ENCODE data around the gene TRIM27.

Gene TRIM27

GRCh38 chr6:28922004-28922820, 1.6 kb downstream of the TRIM27 start:
- TF ChIP-seq SUZ12 (IDR thresholded peaks at IDR 0.05; ENCODE audit: extremely low read depth, insufficient read depth, insufficient read length) (no peak), YY1 (IDR thresholded peaks at IDR 0.05; ENCODE audit: insufficient read depth, insufficient read length) (no peak), ZNF274 (IDR thresholded peaks at IDR 0.05; ENCODE audit: low read depth, low read length) (no peak)
- Histone ChIP-seq H3K4me1 (ENCODE audit: insufficient read depth, insufficient read length) (peaks cover 2% of the 10 kb centered on the region), H3K4me3 (ENCODE audit: insufficient read length, low read depth) (peak overlapping the region; percentile 98), H3K36me3 (ENCODE audit: insufficient read depth, insufficient read length, low read length) (peaks cover 49% of the 10 kb centered on the region), H3K9ac (ENCODE audit: insufficient read length, low read depth) (peak overlapping the region; percentile 100), H3K9me3 (ENCODE audit: insufficient read depth, low read length) (no peaks in the 10 kb centered on the region), H3K27me3 (ENCODE audit: insufficient read depth, insufficient read length) (no peaks in the 10 kb centered on the region)
- no peak for DNase-seq (ENCODE audit: low read depth, low spot score)

DNA sequence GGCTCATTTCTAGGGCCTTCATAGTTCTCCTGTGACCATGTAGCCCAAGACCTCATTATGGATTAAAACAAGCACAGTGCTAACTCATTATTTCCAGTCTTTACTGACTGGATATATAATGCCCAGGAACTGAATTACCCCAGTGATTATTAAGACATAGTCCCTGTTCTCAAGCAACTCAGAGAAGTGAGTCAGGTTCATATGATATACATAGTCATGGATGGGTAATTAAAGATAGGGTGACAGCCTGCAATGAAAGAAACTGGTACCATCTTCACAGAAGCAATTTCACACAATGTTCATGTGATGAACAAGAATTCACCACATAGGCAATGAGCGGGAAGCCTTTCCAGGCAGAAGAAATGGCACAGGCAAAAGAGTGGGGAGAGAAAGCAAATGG, 3.5 kb downstream of the TRIM27 start:
- Histone ChIP-seq H3K4me1 (ENCODE audit: insufficient read depth, insufficient read length) (peaks cover 2% of the 10 kb centered on the region), H3K27me3 (ENCODE audit: insufficient read depth, insufficient read length) (no peaks in the 10 kb centered on the region), H3K36me3 (ENCODE audit: insufficient read depth, insufficient read length, low read length) (peaks cover 61% of the 10 kb centered on the region), H3K9ac (ENCODE audit: insufficient read length, low read depth) (no peak overlapping the region), H3K4me3 (ENCODE audit: insufficient read length, low read depth) (no peak overlapping the region), H3K9me3 (ENCODE audit: insufficient read depth, low read length) (no peaks in the 10 kb centered on the region)
- DNase-seq (ENCODE audit: low read depth, low spot score), result no peak
- TF ChIP-seq YY1 (IDR thresholded peaks at IDR 0.05; ENCODE audit: insufficient read depth, insufficient read length) (no peak), SUZ12 (IDR thresholded peaks at IDR 0.05; ENCODE audit: extremely low read depth, insufficient read depth, insufficient read length) (no peak), ZNF274 (IDR thresholded peaks at IDR 0.05; ENCODE audit: low read depth, low read length) (no peak)

GRCh38 chr6:28914941-28915340, 8.8 kb downstream of the TRIM27 start:
- Histone ChIP-seq H3K36me3 (ENCODE audit: insufficient read depth, insufficient read length, low read length) (peaks cover 71% of the 10 kb centered on the region), H3K4me1 (ENCODE audit: insufficient read depth, insufficient read length) (no peaks in the 10 kb centered on the region)
- no peak for TF ChIP-seq YY1 (IDR thresholded peaks at IDR 0.05; ENCODE audit: insufficient read depth, insufficient read length)
- no peak for TF ChIP-seq ZNF274 (IDR thresholded peaks at IDR 0.05; ENCODE audit: low read depth, low read length)
- TF ChIP-seq SUZ12 (IDR thresholded peaks at IDR 0.05; ENCODE audit: extremely low read depth, insufficient read depth, insufficient read length), result no peak

GRCh38 chr6:28910901-28911690, 12.7 kb downstream of the TRIM27 start:
- H3K4me3 ChIP-seq (ENCODE audit: insufficient read length, low read depth), result no peak overlapping the region
- no peak for DNase-seq (ENCODE audit: low read depth, low spot score)
- H3K36me3 ChIP-seq (ENCODE audit: insufficient read depth, insufficient read length, low read length), result peaks cover 76% of the 10 kb centered on the region
- H3K9ac ChIP-seq (ENCODE audit: insufficient read length, low read depth), result no peak overlapping the region
- no peaks in the 10 kb centered on the region for H3K4me1 ChIP-seq (ENCODE audit: insufficient read depth, insufficient read length)
- H3K27me3 ChIP-seq (ENCODE audit: insufficient read depth, insufficient read length), result no peaks in the 10 kb centered on the region
- no peaks in the 10 kb centered on the region for H3K9me3 ChIP-seq (ENCODE audit: insufficient read depth, low read length)
- no peak for TF ChIP-seq YY1 (IDR thresholded peaks at IDR 0.05; ENCODE audit: insufficient read depth, insufficient read length)
- no peak for TF ChIP-seq ZNF274 (IDR thresholded peaks at IDR 0.05; ENCODE audit: low read depth, low read length)
- TF ChIP-seq SUZ12 (IDR thresholded peaks at IDR 0.05; ENCODE audit: extremely low read depth, insufficient read depth, insufficient read length), result no peak

More at GRCh38 chr6:28914941-28915340, 8.8 kb downstream of the TRIM27 start:
- Histone ChIP-seq H3K27me3 (ENCODE audit: insufficient read depth, insufficient read length) (no peaks in the 10 kb centered on the region), H3K9me3 (ENCODE audit: insufficient read depth, low read length) (no peaks in the 10 kb centered on the region), H3K9ac (ENCODE audit: insufficient read length, low read depth) (no peak overlapping the region), H3K4me3 (ENCODE audit: insufficient read length, low read depth) (no peak overlapping the region)
- no peak for DNase-seq (ENCODE audit: low read depth, low spot score)

DNA sequence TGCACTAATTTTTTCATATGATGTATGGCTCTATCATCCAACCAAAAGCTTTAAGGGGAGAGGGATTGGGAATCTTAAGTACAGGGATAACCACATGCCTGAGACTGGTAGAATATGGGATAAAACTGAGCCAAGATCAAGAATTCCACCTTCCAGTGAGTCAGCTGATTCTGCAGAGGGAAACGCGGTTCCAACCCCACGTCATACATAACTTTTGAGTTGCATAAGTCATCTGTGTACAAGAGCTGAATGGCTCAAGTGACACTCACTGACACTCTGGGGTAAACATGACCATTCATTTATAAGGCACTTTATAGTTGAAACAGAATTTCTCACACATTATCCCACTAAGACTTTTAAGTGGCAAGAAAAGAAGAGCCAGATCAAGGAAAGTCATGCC, 16.4 kb downstream of the TRIM27 start:
- H3K9me3 ChIP-seq (ENCODE audit: insufficient read depth, low read length), result no peaks in the 10 kb centered on the region
- H3K4me3 ChIP-seq (ENCODE audit: insufficient read length, low read depth), result no peak overlapping the region
- H3K9ac ChIP-seq (ENCODE audit: insufficient read length, low read depth), result no peak overlapping the region
- H3K27me3 ChIP-seq (ENCODE audit: insufficient read depth, insufficient read length), result no peaks in the 10 kb centered on the region
- no peaks in the 10 kb centered on the region for H3K4me1 ChIP-seq (ENCODE audit: insufficient read depth, insufficient read length)
- peaks cover 95% of the 10 kb centered on the region for H3K36me3 ChIP-seq (ENCODE audit: insufficient read depth, insufficient read length, low read length)
- no peak for DNase-seq (ENCODE audit: low read depth, low spot score)
- no peak for TF ChIP-seq ZNF274 (IDR thresholded peaks at IDR 0.05; ENCODE audit: low read depth, low read length)
- TF ChIP-seq SUZ12 (IDR thresholded peaks at IDR 0.05; ENCODE audit: extremely low read depth, insufficient read depth, insufficient read length), result no peak
- no peak for TF ChIP-seq YY1 (IDR thresholded peaks at IDR 0.05; ENCODE audit: insufficient read depth, insufficient read length)

GRCh38 chr6:28906669-28907068, 17.1 kb downstream of the TRIM27 start:
- DNase-seq (ENCODE audit: low read depth, low spot score), result no peak
- no peaks in the 10 kb centered on the region for H3K4me1 ChIP-seq (ENCODE audit: insufficient read depth, insufficient read length)
- no peak for TF ChIP-seq ZNF274 (IDR thresholded peaks at IDR 0.05; ENCODE audit: low read depth, low read length)
- no peak for TF ChIP-seq YY1 (IDR thresholded peaks at IDR 0.05; ENCODE audit: insufficient read depth, insufficient read length)
- TF ChIP-seq SUZ12 (IDR thresholded peaks at IDR 0.05; ENCODE audit: extremely low read depth, insufficient read depth, insufficient read length), result no peak
- no peaks in the 10 kb centered on the region for H3K27me3 ChIP-seq (ENCODE audit: insufficient read depth, insufficient read length)
- no peak overlapping the region for H3K4me3 ChIP-seq (ENCODE audit: insufficient read length, low read depth)
- no peak overlapping the region for H3K9ac ChIP-seq (ENCODE audit: insufficient read length, low read depth)
- no peaks in the 10 kb centered on the region for H3K9me3 ChIP-seq (ENCODE audit: insufficient read depth, low read length)
- H3K36me3 ChIP-seq (ENCODE audit: insufficient read depth, insufficient read length, low read length), result peaks cover 95% of the 10 kb centered on the region

- Histone ChIP-seq H3K9me3 (ENCODE audit: insufficient read depth, low read length) (no peaks in the 10 kb centered on the region), H3K4me1 (ENCODE audit: insufficient read depth, insufficient read length) (no peaks in the 10 kb centered on the region), H3K27me3 (ENCODE audit: insufficient read depth, insufficient read length) (no peaks in the 10 kb centered on the region), H3K36me3 (ENCODE audit: insufficient read depth, insufficient read length, low read length) (peaks cover 85% of the 10 kb centered on the region), H3K4me3 (ENCODE audit: insufficient read length, low read depth) (no peak overlapping the region), H3K9ac (ENCODE audit: insufficient read length, low read depth) (no peak overlapping the region)
- no peak for DNase-seq (ENCODE audit: low read depth, low spot score)
- TF ChIP-seq YY1 (IDR thresholded peaks at IDR 0.05; ENCODE audit: insufficient read depth, insufficient read length) (no peak), SUZ12 (IDR thresholded peaks at IDR 0.05; ENCODE audit: extremely low read depth, insufficient read depth, insufficient read length) (no peak), ZNF274 (IDR thresholded peaks at IDR 0.05; ENCODE audit: low read depth, low read length) (no peak)
Observed at GRCh38 chr6:28903686-28904085, 20.1 kb downstream of the TRIM27 start.

All from NT2/D1 (cell line).